Right lobe of liver (tissue), 6 donors: ENCODE results near the gene NLRP6. TPM values are rescaled to one million over a fixed set of nuclear protein-coding genes. Genes with fewer than 3 reads are reported as not detected.
"Not testable (repeated sequence)": the region's sequence is repeated elsewhere in the genome, so short reads cannot be mapped to it uniquely, and the experiment has no call there.

Source experiments
- ATAC-seq, 4 donors: fragments of 200-7000 bp; cut with Tn5 transposase; one replicate each; pipeline ENCODE4 v1.9.1; 2020; ENCODE audit warnings: mild to moderate bottlenecking in 4 of 4, moderate library complexity in 4 of 4
- DNase-seq, 3 donors: peaks; one replicate each; pipeline ENCODE4 v3.0.0-alpha.2; 2020
- H3K27ac ChIP-seq, 3 donors: fragments of 200-600 bp; one replicate each; pipeline ENCODE4 v1.8.0; 2022
- H3K27me3 ChIP-seq, 2 donors: fragments of 200-600 bp; one replicate each; pipeline ENCODE4 v1.8.0; 2022
- H3K36me3 ChIP-seq, 4 donors: fragments of 200-600 bp; sonication (generic) in 1 of 4; one replicate each; pipeline versions ENCODE4 v1.5.1 to v1.8.0; 2017 to 2022; ENCODE audit warnings: control low read depth in 1 of 4
- H3K4me1 ChIP-seq, 4 donors: fragments of 200-600 bp; sonication (generic) in 1 of 4; one replicate each; pipeline versions ENCODE4 v1.5.1 to v1.8.0; 2017 to 2022; ENCODE audit warnings: control low read depth in 1 of 4
- H3K4me3 ChIP-seq, 3 donors: fragments of 200-600 bp; one replicate each; pipeline ENCODE4 v1.8.0; 2022
- H3K9me3 ChIP-seq, 4 donors: fragments of 200-600 bp; sonication (generic) in 1 of 4; one replicate each; pipeline versions ENCODE4 v1.5.1 to v1.8.0; 2017 to 2022; ENCODE audit warnings: control low read depth in 1 of 4
- CTCF ChIP-seq, 4 donors: fragments of 200-600 bp in 3 of 4; fragments of 450-650 bp in 1 of 4; IDR thresholded peaks; one replicate each; pipeline versions ENCODE4 v1.5.1 to v1.8.0; 2016 to 2022; ENCODE audit warnings: antibody characterized with exemption in 4 of 4, mild to moderate bottlenecking in 2 of 4
- POLR2A ChIP-seq: fragments of 450-650 bp; IDR thresholded peaks from one replicate; pipeline ENCODE4 v1.6.1; 2017; ENCODE audit warnings: antibody characterized with exemption, mild to moderate bottlenecking
- WGBS: methylation state at CpG from one replicate; pipeline ENCODE4 v1.1.6; 2018; ENCODE audit warnings: low coverage, low lambda C conversion rate; ENCODE audit not compliant: insufficient coverage; ENCODE audit errors: missing lambda C conversion rate; 5-methylcytosine and 5-hydroxymethylcytosine counted together
- intact Hi-C, 2 donors: fragments of 100-400 bp; cut with DNase I; formaldehyde crosslinking; loops; one replicate each; pipeline versions ENCODE4 v1.11.2 to v1.14.1; 2022
- total RNA-seq, 6 experiments: library from RNA; depleted of rRNA in 2 of 6; stranded (reverse); fragments of >200 nt in 2 of 6; fragmentation: NEBNext Ultra II Directional in 3 of 6; extraction: Animal tissue kit (Norgen Biotek cat#: 25700) in 3 of 6; gene quantifications; one replicate each; pipeline versions ENCODE4 v1.1.0 to v1.2.4, GENCODE V29; 2016 to 2023
- donor health status: DM: no; HTN: yes; CAD: no.
- donor health status: DM: no; HTN: no; CAD: no.
- donor health status: DM: no; HTN: no; CAD: no.
- donor health status: DM: no; HTN: yes; CAD: no.
- donor health status: DM: no; HTN: yes; CAD: no.

NLRP6 gene
- total RNA-seq, 6 experiments from 2014 or later = 0.22 to 6.2 (median 1.6) TPM

GRCh38 chr11:308740-309665 lies 30.8 kb downstream of the NLRP6 start:
- H3K27ac ChIP-seq = peak overlapping the region; percentile 89 to 95 (median 94)
- H3K9me3 ChIP-seq, H3K36me3 ChIP-seq, H3K27me3 ChIP-seq: not testable (repeated sequence)
- intact Hi-C loops = loop anchor here in 1 of 2 donors (10.0 kb wide), 1 partner anchor 56 kb away; the partner anchor contains the start of gene B4GALNT4
- DNase-seq = peak; percentile 44 to 66 (median 60)
- peak; percentile 6 to 22 (median 8) for ATAC-seq
- H3K4me3 ChIP-seq = peak overlapping the region; percentile 51 to 65 (median 51)
- WGBS = 24% methylated on average over 13 of the region's 24 CpGs
- TF ChIP-seq POLR2A = peak; percentile 31
- peaks cover 0 to 31% (median 15%) of the 10 kb centered on the region in 4 donors for H3K4me1 ChIP-seq

- ATAC-seq = peak in 3 of 4 donors; percentile 2 to 20 (median 4)
- peak in 1 of 3 donors; percentile 38 for DNase-seq
- not testable (repeated sequence) for H3K9me3 ChIP-seq, H3K36me3 ChIP-seq, H3K27me3 ChIP-seq
- intact Hi-C loops = loop anchor here in 1 of 2 donors (10.0 kb wide), 1 partner anchor 55 kb away; the partner anchor contains the start of gene B4GALNT4
- 0% methylated on average over 2 of the region's 18 CpGs for WGBS
- Histone ChIP-seq H3K27ac (peak overlapping the region; percentile 89 to 95 (median 94)), H3K4me1 (peaks cover 0 to 39% (median 14%) of the 10 kb centered on the region in 4 donors), H3K4me3 (peak overlapping the region; percentile 51 to 65 (median 51))
- peak; percentile 56 for TF ChIP-seq POLR2A
Observed at GRCh38 chr11:309979-310572, 31.9 kb downstream of the NLRP6 start.

GRCh38 chr11:311013-311748 lies 33.0 kb downstream of the NLRP6 start:
- Histone ChIP-seq H3K4me3 (peak overlapping the region in 2 of 3 donors; percentile 26 to 55), H3K27ac (peak overlapping the region; percentile 85 to 97 (median 90)), H3K4me1 (peaks cover 0 to 44% (median 12%) of the 10 kb centered on the region in 4 donors)
- H3K27me3 ChIP-seq, H3K9me3 ChIP-seq, intact Hi-C loops, H3K36me3 ChIP-seq: not testable (repeated sequence)
- DNase-seq (peak in 1 of 3 donors; percentile 37), ATAC-seq (peak; percentile 29 to 64 (median 50))
- WGBS = 2% methylated on average over 10 of the region's 71 CpGs

GRCh38 chr11:312092-312816 lies 34.0 kb downstream of the NLRP6 start:
- no peaks in the 10 kb centered on the region for H3K36me3 ChIP-seq
- DNase-seq = peak in 2 of 3 donors; percentile 30 to 52
- 27% methylated on average over 12 of the region's 14 CpGs for WGBS
- H3K9me3 ChIP-seq = no peaks in the 10 kb centered on the region
- peaks cover 0 to 49% (median 9%) of the 10 kb centered on the region in 4 donors for H3K4me1 ChIP-seq
- H3K27ac ChIP-seq = peak overlapping the region; percentile 85 to 97 (median 90)
- H3K4me3 ChIP-seq = peak overlapping the region in 2 of 3 donors; percentile 42 to 55
- no peak for TF ChIP-seq CTCF (IDR thresholded peaks at IDR 0.05)
- peak; percentile 44 for TF ChIP-seq POLR2A
- intact Hi-C loops = no loop called here
- H3K27me3 ChIP-seq = no peaks in the 10 kb centered on the region
- ATAC-seq = no peak

- whole genome bisulfite sequencing = 20% methylated on average over 2 of the region's 8 CpGs
- DNase-seq = peak in 2 of 3 donors; percentile 56 to 61
- peak overlapping the region; percentile 42 to 55 (median 52) for H3K4me3 ChIP-seq
- H3K36me3 ChIP-seq = no peaks in the 10 kb centered on the region
- TF ChIP-seq CTCF (IDR thresholded peaks at IDR 0.05) = no peak
- peak; percentile 73 for TF ChIP-seq POLR2A
- H3K27ac ChIP-seq = peak overlapping the region; percentile 85 to 97 (median 90)
- H3K9me3 ChIP-seq = no peaks in the 10 kb centered on the region
- H3K4me1 ChIP-seq = peaks cover 0 to 45% (median 8%) of the 10 kb centered on the region in 4 donors
- no peaks in the 10 kb centered on the region for H3K27me3 ChIP-seq
- intact Hi-C loops = no loop called here
- ATAC-seq = peak in 1 of 4 donors; percentile 0
Observed at GRCh38 chr11:313304-313786, 35.1 kb downstream of the NLRP6 start.
